Diencephalon (tissue), 1 donor: ENCODE data around the gene GPR141. TPM values are rescaled to one million over a fixed set of nuclear protein-coding genes. Genes with fewer than 3 reads are reported as not detected.

Source experiments
- total RNA-seq: library from RNA; depleted of rRNA; stranded (reverse); fragments of >200 nt; gene quantifications from one replicate; pipeline ENCODE4 v1.2.3, GENCODE V29; 2014

GPR141 gene
- not detected for total RNA-seq

GRCh38 chr7:37683246-37684120, at the start of gene GPR141:
GPR141 (plus strand) TSS chr7:37683766; CDS start chr7:37740394, 56,628 bp downstream.

Other genes starting within 250 kb of the GPR141 start
- gene ELMO1, start 234.9 kb upstream of the GPR141 start, total RNA-seq = 84.7 TPM
- not detected for gene NME8, start 164.8 kb downstream of the GPR141 start, total RNA-seq
- gene SFRP4, start 233.1 kb downstream of the GPR141 start, total RNA-seq = 3.2 TPM
- gene EPDR1, start 236.9 kb downstream of the GPR141 start, total RNA-seq = 33.7 TPM